Inferior parietal cortex (tissue), 1 donor: ENCODE results near the gene KRTAP4-4.
"Not testable (repeated sequence)": the region's sequence is repeated elsewhere in the genome, so short reads cannot be mapped to it uniquely, and the experiment has no call there.

ENCODE experiments used
- DNase-seq: peaks from one replicate; pipeline ENCODE4 v3.0.0-alpha.2; 2016; ENCODE audit errors: extremely low spot score

The KRTAP4-4 gene

DNA sequence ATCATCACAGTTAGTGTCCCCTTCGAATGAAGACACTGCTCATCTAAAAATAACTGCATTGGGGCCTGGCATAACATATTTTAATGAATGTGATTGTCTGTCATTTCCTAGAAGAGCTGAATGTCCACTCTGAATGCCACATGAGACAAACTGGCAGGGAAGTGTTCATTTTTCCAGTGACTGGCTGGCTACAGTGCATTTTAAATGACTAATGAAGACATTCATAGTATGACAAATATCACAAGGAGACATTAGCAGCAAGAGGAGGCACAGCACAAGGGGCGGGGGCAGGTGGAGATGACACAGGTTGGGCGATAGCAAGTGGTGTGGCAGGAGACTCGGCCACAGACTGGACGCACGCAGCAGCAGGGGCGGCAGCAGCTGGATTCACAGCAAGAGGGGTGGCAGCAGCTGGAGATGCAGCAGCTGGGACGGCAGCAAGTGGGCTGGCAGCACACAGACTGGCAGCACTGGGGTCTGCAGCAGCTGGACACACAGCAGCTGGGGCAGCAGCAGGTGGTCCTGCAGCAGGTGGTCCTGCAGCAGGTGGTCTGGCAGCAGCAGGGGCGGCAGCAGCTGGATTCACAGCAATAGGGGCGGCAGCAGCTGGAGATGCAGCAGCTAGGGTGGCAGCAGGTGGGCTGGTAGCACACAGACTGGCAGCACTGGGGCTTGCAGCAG lies 11.4 kb downstream of the KRTAP4-4 start:
- not testable (repeated sequence) for DNase-seq

DNA sequence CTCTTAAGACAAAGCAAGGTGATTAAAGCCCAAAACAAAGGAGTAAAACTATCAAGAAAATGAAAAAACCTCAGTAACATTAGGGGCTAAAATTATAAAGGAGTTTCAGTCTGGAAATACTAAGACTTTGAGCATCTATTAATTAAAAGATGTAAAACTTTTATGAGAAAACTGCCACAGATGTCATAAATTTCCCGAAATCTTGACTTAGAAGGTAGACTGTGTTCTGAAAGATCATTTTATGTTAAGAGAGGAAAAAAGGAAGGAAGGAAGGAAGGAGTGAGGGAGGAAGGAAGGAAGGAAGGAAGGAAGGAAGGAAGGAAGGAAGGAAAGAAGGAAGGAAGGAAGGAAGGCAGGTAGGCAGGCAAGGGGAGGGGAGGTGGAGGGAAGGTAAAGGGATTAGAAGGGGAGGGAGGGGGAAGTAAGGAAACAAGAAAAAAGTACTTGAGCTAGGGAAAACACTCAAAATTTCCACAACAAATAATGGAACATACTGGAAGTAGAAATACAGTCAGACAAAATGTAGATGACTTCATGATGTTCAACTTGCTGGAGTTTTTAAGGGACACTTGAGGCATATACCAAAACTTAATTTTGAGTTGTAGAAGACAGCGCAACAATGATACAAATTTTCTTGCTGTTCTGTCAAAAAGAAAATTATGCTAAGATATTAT lies 12.9 kb downstream of the KRTAP4-4 start:
- DNase-seq, result no peak

DNA sequence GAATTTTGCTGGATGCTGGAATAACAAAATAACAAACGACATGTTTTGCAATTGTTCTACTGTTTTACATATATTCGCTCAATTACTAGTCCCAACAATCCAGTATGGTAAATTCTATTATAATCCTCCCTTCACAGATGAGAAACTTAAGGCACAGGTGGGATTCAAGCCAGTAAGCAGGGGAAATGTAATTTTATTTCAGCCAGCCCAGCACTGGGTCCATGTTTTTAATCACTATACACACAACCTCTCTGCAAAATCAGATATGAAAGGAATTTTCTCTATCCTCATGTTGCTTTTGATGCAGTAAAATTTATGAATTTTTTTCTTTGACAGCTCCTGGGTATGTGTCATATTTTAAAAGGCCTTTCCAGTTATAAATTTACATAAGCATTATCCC lies 15.3 kb downstream of the KRTAP4-4 start:
- DNase-seq, result no peak

DNA sequence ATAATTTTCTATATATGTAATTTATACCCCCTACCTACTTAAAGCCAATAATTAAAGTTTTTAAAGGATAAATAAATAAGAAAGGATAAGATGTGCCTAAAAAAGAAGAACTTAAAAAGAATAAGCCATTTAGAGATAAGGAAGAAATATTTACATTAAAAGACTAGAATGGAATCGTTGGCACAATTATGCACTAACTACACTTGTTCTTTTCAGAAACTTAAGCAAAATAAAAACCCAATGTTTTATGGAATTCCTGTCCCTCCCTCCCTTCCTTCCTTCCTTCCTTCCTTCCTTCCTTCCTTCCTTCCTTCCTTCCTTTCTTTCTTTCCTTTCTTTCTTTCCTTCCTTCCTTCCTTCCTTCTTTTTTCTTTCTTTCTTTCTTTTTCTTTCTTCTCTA lies 15.7 kb downstream of the KRTAP4-4 start:
- no peak for DNase-seq

DNA sequence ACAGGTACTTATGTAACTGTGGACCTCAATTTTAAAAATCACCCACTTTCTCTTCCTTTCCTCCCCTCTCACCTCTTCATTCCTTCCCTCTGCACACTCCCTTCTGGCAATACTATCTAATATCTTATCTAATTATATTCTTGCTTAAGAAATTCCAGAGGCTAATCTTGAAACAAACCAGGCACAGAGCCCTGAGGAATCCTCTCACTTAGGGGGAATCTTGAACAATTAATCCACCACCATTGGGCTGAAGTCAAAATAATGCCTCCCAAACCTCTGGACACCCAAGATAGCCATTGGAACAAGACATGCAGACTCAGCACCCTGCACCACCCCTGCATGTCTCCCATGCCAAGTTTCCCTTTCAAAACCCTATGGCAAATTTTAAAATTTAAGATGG lies 19.2 kb downstream of the KRTAP4-4 start:
- DNase-seq, result no peak

DNA sequence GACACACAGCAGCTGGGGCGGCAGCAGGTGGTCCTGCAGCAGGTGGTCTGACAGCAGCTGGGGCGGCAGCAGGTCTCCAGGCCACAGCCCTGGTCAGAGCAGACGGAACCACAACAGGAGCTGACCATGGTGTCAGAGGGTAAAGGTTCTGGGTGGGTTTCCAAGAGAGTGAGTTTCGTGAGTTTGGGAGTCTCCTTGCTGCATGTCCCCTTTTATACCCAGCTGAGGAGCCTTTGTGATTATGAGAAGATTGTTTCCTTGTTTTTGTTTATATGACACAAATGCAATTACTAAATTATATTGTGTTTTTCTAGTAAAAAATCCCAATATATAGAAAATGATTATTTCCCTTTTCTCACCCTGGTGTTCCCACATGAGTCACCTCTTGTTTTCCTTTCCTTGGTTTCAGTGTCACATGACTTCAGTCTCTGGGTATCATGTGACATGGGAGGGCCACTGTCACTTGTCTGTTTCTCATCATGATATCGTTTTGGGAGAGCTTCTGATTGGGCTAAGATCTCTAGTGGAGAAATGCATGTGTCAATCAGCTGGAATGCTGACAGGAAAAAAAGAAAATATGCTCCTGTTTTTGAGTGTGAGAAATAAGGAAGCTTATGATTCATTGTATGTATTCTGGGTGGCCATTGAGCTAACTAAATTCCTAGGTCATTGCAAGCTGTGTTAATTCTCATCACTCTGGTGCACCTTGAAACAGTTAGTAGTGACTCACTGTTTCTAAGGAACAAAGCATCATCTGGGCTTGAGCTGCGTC lies 20.0 kb downstream of the KRTAP4-4 start, which contains the start of gene KRTAP4-6:
Gene KRTAP4-6 (minus strand): TSS at position 185 of the 772 bp plus-strand sequence. CDS start 57 bp downstream, at position 128.
- DNase-seq, result no peak

DNA sequence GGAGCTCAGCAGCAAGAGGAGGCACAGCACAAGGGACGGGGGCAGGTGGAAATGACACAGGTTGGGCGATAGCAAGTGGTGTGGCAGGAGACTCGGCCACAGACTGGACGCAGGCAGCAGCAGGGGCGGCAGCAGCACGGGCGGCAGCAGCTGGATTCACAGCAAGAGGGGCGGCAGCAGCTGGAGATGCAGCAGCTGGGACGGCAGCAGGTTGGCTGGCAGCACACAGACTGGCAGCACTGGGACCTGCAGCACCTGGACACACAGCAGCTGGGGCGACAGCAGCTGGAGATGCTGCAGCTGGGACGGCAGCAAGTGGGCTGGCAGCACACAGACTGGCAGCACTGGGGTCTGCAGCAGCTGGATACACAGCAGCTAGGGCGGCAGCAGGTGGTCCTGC lies 20.7 kb downstream of the KRTAP4-4 start:
- not testable (repeated sequence) for DNase-seq

DNA sequence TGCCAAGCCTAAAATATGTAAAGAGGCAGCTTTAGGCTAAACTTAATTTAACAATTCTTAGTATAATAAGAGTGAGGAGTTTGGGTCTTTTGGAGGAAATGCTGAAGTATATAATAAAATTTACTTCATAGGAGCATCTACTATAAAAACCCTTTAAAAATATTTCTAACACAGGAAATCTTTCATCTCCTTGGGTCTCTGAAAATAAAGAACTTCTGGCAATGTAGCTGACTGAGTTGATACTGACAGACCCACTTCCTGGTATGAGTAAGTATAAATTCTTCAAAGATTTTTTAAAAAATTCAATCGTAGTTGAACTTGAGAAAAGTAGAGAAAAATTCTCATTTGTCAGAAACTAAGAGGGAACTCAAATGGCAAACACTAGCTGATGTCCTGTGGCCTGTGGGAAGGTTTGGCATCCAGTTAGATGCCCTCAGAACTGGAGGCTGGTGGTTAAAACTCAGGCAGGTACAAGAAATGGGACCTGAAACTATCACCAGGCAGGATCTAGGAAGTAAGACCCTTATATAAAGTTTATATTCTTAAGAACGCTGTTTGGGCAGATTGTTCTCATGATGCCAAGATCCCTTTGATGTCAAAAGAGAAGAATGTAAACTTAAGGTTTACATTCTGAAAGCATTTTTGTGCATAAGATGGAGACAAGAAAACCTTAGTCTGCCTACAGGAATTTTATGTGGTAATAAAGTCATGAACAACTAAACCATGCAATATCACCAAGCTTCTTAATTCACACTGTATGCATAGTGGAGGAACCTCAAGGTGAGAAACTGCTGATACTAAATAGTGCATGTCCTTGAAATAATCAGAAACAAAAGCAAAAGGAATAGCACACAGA lies 26.4 kb downstream of the KRTAP4-4 start:
- no peak for DNase-seq

DNA sequence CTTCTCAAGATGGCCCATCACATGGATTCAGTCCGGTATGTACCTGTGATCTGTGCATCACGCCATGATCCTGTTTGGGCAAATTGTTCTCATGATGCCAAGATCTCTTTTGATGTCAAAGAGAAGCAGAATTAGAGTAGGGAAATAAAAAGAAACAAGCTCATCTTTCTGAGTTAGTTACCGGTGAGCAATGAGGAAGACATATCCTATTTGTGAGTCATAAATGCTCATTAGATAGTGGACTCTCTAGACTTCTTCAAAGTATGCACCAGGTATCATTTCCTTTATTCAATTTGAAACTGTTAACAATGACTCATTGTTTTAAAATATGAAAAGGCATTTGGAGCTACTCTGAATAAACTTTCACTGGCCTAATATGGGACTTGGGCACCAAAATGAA lies 28.6 kb downstream of the KRTAP4-4 start:
- DNase-seq, result no peak

DNA sequence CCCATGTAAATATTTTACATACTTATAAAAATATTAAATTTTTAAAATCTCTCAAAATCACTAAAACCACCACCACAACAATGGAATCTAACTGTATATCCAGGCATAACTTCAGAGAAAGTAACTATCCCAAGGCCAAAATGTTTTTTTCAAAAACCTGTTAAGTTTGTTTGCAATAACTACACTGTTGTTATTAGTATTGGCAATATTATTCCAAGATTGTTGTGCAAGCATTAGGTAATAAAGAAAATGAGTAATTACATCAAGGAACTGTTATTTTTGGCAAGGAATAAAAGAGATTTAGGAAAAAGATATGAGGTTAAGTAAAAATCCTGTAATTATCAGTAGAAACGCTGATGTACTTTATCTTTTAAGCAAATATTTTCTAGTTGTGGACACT lies 33.2 kb downstream of the KRTAP4-4 start:
- DNase-seq, result no peak

DNA sequence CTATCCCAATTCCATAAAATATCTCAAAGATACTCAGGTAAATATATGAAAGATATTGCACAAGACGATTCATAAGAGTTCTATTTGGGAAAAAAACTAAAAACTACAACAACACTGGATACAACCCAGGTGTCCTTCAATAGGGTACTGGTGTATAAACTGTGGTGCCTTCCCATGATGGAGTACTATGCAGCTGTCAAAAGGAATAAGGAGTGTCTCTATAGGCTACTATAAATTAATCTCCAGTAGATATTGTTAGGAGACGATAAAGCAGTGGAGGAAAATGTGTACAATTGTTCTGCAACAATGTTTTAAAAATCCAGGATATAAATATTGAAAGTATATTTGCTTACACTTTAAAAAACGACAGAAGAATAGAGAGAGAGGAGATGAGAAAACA lies 34.1 kb downstream of the KRTAP4-4 start:
- DNase-seq, result no peak

DNA sequence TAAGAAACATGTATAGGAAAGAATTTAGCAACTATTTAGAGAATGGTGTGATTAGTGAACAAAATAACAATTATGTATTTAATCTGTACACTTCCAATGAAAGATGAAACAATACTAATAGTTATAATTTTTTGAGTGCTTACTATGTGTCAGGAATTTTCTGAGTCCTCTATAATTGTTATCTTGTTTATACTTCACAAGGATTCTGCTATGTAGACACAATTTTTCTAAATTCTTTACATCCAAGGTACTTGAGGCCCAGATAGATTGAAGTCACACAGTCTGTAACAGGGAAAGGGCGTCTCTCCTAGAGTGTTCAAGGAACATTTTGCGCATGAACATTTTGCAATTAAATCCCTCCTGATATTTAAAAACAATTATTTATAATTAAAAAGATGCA lies 35.5 kb downstream of the KRTAP4-4 start:
- no peak for DNase-seq

DNA sequence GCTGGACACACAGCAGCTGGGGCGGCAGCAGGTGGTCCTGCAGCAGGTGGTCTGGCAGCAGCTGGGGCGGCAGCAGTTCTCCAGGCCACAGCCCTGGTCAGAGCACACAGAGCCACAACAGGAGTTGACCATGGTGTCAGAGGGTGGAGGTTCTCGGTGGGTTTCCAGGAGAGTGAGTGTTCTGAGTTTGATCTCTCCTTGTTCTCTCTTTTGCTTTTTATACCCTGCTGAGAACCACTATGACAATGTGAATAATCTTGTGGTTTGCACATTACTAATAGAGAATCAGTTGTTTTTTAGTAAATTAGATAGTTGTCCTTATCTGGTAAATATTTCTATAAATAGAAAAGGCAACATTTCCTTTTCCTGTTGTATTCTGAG lies 36.6 kb downstream of the KRTAP4-4 start, which contains the start of gene KRTAP4-12:
Gene KRTAP4-12 (minus strand): TSS at position 192 of the 381 bp plus-strand sequence. CDS start 60 bp downstream, at position 132.
- not testable (repeated sequence) for DNase-seq

DNA sequence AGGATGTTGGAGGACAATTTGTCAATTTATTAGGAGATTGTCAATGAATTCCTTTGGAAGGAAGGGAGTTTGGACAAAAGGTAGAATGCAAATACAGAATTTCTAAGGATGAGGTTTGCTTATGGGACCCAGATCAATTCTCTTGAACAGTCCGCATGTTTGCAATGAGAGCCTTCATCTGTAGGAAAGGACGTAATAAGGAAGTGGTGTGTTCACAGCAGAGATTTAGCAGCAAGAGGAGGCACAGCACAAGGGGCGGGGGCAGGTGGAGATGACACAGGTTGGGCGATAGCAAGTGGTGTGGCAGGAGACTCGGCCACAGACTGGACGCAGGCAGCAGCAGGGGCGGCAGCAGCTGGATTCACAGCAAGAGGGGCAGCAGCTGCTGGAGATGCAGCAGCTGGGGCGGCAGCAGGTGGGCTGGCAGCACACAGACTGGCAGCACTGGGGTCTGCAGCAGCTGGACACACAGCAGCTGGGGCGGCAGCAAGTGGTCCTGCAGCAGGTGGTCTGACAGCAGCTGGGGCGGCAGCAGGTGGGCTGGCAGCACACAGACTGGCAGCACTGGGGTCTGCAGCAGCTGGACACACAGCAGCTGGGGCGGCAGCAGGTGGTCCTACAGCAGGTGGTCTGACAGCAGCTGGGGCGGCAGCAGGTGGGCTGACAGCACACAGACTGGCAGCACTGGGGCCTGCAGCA lies 37.1 kb downstream of the KRTAP4-4 start:
- DNase-seq, result not testable (repeated sequence)

DNA sequence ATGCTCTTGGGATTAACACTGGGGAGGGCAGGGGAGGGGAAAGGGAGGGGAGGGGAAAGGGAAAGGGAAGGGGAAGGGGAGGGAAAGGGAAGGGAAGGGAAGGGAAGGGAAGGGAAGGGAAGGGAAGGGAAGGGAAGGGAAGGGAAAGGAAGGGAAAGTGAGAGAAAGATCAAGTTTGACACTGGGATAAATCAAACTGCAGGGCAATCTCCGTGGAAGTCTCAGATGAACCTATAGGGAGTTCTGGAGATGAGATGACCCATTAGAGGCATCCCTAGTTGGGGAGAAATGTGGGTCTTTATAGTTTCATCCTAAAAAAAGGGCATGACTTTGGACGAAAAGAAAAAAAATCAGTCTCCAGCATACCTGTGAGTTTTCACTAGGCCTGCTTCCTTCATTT lies 38.8 kb downstream of the KRTAP4-4 start:
- no peak for DNase-seq

DNA sequence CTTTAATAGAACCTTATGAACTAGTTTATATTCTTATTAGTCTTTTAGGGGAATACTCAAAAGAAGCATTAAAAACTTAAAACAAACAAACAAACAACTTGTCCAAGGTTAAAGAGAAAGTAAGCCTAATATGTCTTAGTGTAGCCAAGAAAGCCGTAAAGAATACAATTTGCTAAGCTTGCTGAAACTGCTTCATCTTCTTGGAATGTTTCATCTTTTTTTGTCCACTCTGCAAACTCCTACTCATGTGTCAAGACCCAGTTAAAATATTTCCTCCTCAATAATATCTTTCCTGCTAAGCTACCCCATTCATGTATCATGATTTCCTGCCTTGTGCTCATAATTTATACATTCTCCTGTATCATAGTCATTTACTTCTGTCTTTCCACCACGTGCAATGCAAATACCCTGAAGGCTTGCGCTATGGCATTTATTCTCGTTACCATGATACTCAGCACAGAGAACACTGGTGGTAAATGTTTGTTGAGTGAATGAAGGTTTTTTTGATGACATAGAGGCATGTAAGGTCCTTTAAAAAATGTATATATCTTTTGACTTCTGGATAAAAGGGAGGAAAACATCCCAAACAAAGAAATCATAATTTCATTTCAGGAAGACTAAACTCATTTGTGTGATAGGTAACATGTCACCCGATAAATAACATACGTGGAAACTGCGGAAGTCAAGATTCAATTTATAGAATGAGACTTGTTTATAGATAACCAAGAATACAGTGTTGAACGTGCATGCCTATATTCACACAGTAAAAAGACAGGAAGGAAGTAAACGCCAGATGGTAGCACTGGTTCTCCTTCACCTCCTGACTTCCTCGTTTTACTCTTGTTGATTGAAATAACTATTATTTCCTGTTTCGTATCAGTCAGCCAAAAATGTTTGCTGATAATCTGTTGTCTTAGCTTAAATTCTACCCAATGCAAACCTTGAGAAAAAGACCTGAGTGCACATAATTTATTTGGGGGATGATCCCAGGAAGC lies 40.6 kb downstream of the KRTAP4-4 start:
- not testable (repeated sequence) for DNase-seq

DNA sequence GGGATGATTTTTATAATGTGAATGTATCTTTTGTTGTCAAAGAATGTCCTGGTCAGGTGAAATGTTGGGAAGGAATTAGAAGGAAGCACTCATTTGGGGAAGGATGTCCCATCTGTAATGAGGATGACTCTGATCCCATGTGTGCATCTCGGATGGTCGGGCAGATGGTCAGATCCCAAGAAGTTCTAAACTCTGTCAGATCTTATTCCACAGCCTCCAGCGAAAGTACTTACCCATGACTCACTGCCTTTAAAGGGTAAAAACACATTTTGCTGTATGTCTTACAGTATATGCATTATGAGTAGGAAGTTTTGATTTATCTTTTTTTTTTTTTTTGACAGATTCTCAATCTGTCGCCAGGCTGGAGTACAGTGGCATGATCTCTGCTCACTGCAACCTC lies 41.8 kb downstream of the KRTAP4-4 start:
- no peak for DNase-seq

DNA sequence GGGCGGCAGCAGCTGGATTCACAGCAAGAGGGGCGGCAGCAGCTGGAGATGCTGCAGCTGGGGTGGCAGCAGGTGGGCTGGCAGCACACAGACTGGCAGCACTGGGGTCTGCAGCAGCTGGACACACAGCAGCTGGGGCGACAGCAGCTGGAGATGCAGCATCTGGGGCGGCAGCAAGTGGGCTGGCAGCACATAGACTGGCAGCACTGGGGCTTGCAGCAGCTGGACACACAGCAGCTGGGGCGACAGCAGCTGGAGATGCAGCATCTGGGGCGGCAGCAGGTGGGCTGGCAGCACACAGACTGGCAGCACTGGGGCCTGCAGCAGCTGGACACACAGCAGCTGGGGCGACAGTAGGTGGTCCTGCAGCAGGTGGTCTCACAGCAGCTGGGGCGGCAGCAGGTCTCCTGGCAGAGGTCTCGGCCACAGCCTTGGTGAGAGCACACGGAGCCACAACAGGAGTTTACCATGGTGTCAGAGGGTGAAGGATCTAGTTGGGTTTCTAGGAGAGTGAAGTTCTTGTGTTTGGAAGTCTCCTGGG lies 42.6 kb downstream of the KRTAP4-4 start, which contains the start of gene KRTAP4-11:
Gene KRTAP4-11 (minus strand): TSS at position 528 of the 541 bp plus-strand sequence. CDS start 58 bp downstream, at position 470.
- DNase-seq, result not testable (repeated sequence)

DNA sequence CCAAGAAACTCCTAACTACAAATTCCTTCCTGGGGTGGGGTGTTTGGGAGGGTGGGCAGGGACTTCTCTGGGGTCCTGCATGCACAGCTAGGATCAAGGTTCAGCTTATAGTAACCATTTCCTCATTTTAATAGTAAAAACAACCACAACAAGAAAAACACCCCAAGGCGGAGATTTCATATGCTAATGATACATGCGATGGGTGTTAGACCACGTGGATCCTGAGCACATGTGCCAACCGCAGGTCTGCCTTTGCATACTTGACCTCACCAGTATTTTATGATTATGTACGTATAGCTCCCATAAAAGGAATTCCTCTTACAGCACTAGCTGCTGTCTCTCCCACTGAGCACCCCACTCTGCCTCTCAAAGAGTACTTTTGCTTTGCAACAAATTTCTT lies 44.3 kb downstream of the KRTAP4-4 start:
- DNase-seq, result no peak
